Ovary (tissue), 3 donors: Measurements from ENCODE around the gene ARGFX.

ENCODE experiments used
- CTCF ChIP-seq, 3 donors: fragments of 450-650 bp in 2 of 3; fragments of 200-600 bp in 1 of 3; IDR thresholded peaks; one replicate each; pipeline versions ENCODE4 v1.5.1 to v1.8.0; 2016 to 2022; ENCODE audit warnings: antibody characterized with exemption in 3 of 3, mild to moderate bottlenecking in 1 of 3
- POLR2A ChIP-seq: fragments of 450-650 bp; IDR thresholded peaks from one replicate; pipeline ENCODE4 v1.6.1; 2017; ENCODE audit warnings: antibody characterized with exemption, mild to moderate bottlenecking, moderate library complexity
- donor health status: DM: no; HTN: no; CAD: no.

GRCh38 chr3:121517953-121518655, 49.6 kb upstream of the ARGFX start:
- TF ChIP-seq CTCF (IDR thresholded peaks at IDR 0.05) = no peak
- no peak for TF ChIP-seq POLR2A
